HepG2 (cell line): ENCODE data around the gene CNPY4. TPM values are rescaled to one million over a fixed set of nuclear protein-coding genes. Genes with fewer than 3 reads are reported as not detected.

Experiments used
- CBX5 ChIP-seq: sonication (generic); formaldehyde crosslinking; IDR thresholded peaks from 2 replicates; pipeline ENCODE4 v1.4.0; 2020; ENCODE audit warnings: missing genetic modification reagents, borderline replicate concordance
- CEBPG ChIP-seq: IDR thresholded peaks from 2 replicates; pipeline ENCODE4 v1.6.1; 2016
- DR1 ChIP-seq: sonication (generic); formaldehyde crosslinking; IDR thresholded peaks from 2 replicates; pipeline ENCODE4 v1.8.0; 2021; ENCODE audit warnings: mild to moderate bottlenecking, missing genetic modification reagents, inconsistent platforms
- EHMT2 ChIP-seq: fragments of 200-600 bp; sonication (generic); IDR thresholded peaks from 2 replicates; pipeline ENCODE4 v1.7.0; 2017; ENCODE audit warnings: antibody characterized with exemption, low read depth, low read length, borderline replicate concordance
- ETS1 ChIP-seq: sonication (generic); formaldehyde crosslinking; IDR thresholded peaks from 2 replicates; pipeline ENCODE4 v1.4.0; 2020; ENCODE audit warnings: missing genetic modification reagents
- FOXM1 ChIP-seq: sonication (generic); formaldehyde crosslinking; IDR thresholded peaks from 2 replicates; pipeline ENCODE4 v1.5.0; 2020; ENCODE audit warnings: missing genetic modification reagents
- HNRNPK ChIP-seq: fragments of 200-400 bp; formaldehyde crosslinking; IDR thresholded peaks from 2 replicates; pipeline ENCODE4 v1.6.1; 2018; ENCODE audit warnings: low read length, low read depth, moderate library complexity, mild to moderate bottlenecking; ENCODE audit not compliant: poor library complexity, severe bottlenecking
- KDM3A ChIP-seq: IDR thresholded peaks from 2 replicates; pipeline ENCODE4 v1.6.1; 2018; ENCODE audit warnings: low read depth, missing compliant biosample characterization
- MLLT10 ChIP-seq: sonication (generic); formaldehyde crosslinking; IDR thresholded peaks from 2 replicates; pipeline ENCODE4 v1.4.0; 2020; ENCODE audit warnings: missing genetic modification reagents
- NR2F6 ChIP-seq, 2 experiments: IDR thresholded peaks; 2 replicates each; pipeline ENCODE4 v1.6.1; 2016; ENCODE audit warnings: antibody characterized with exemption in 1 of 2, mild to moderate bottlenecking in 1 of 2
- RAD21 ChIP-seq: fragments of 450-650 bp; formaldehyde crosslinking; IDR thresholded peaks from 2 replicates; pipeline ENCODE4 v1.5.0; 2020; ENCODE audit warnings: mild to moderate bottlenecking
- RAD51 ChIP-seq: fragments of 450-650 bp; IDR thresholded peaks from 2 replicates; pipeline ENCODE4 v1.6.1; 2016; ENCODE audit warnings: borderline replicate concordance
- SNAI1 ChIP-seq: sonication (generic); formaldehyde crosslinking; IDR thresholded peaks from 2 replicates; pipeline ENCODE4 v1.5.0; 2020; ENCODE audit warnings: mild to moderate bottlenecking, missing genetic modification reagents, borderline replicate concordance
- SP4 ChIP-seq: sonication (generic); formaldehyde crosslinking; IDR thresholded peaks from 2 replicates; pipeline ENCODE4 v1.8.1; 2023; ENCODE audit warnings: mild to moderate bottlenecking, missing genetic modification reagents
- TBL1XR1 ChIP-seq: fragments of 150-350 bp; IDR thresholded peaks from 2 replicates; pipeline ENCODE4 v1.6.1; 2014; ENCODE audit warnings: borderline replicate concordance, low read length; ENCODE audit not compliant: partially characterized antibody
- THYN1 ChIP-seq: sonication (generic); formaldehyde crosslinking; IDR thresholded peaks from 2 replicates; pipeline ENCODE4 v1.8.1; 2023; ENCODE audit warnings: low read depth, mild to moderate bottlenecking, moderate library complexity, missing genetic modification reagents, borderline replicate concordance
- XBP1 ChIP-seq: sonication (generic); formaldehyde crosslinking; IDR thresholded peaks from 2 replicates; pipeline ENCODE4 v1.5.0; 2020; ENCODE audit warnings: missing genetic modification reagents
- ZNF326 ChIP-seq: sonication (generic); formaldehyde crosslinking; IDR thresholded peaks from 2 replicates; pipeline ENCODE4 v1.4.0; 2020; ENCODE audit warnings: missing genetic modification reagents, borderline replicate concordance
- ZNF34 ChIP-seq: sonication (generic); formaldehyde crosslinking; IDR thresholded peaks from 2 replicates; pipeline ENCODE4 v1.4.0; 2020; ENCODE audit warnings: mild to moderate bottlenecking, missing genetic modification reagents, borderline replicate concordance
- ZNF513 ChIP-seq: sonication (generic); formaldehyde crosslinking; conservative IDR thresholded peaks from 2 replicates; pipeline ENCODE4 v1.5.0; 2020; ENCODE audit warnings: missing genetic modification reagents
- ZNF572 ChIP-seq: sonication (generic); formaldehyde crosslinking; IDR thresholded peaks from 2 replicates; pipeline ENCODE4 v1.5.1; 2020; ENCODE audit warnings: mild to moderate bottlenecking, missing genetic modification reagents
- polyA plus RNA-seq, 8 experiments: library from polyadenylated mRNA; depleted of rRNA in 3 of 8; stranded (reverse) in 7 of 8; unstranded in 1 of 8; fragments of >200 nt; fragmentation: Illumina TruSeq in 4 of 8; extraction: Trizol in 4 of 8; gene quantifications; 2 replicates each; pipeline versions ENCODE4 v1.2.1 to v1.2.3, GENCODE V29; 2011 to 2016; ENCODE audit warnings: low read depth in 4 of 8, missing spikeins in 1 of 8, mixed read lengths in 1 of 8; ENCODE audit not compliant: insufficient read depth in 1 of 8
- total RNA-seq, 5 experiments: library from RNA; depleted of rRNA; stranded (reverse); fragments of >200 nt; fragmentation: Illumina TruSeq; extraction: Trizol; gene quantifications; 2 replicates each; pipeline ENCODE4 v1.2.3, GENCODE V29; 2016; ENCODE audit warnings: low read depth in 1 of 5
- TF ChIP-seq, protein P1 (sequence below): IDR thresholded peaks from 2 replicates; pipeline ENCODE4 v1.6.1; 2016; ENCODE audit warnings: missing biosample characterization, missing genetic modification reagents, low read depth
- TF ChIP-seq, protein P2 (sequence below): sonication (generic); formaldehyde crosslinking; IDR thresholded peaks from 2 replicates; pipeline ENCODE4 v1.4.0; 2020; ENCODE audit warnings: missing genetic modification reagents
- TF ChIP-seq, protein P3 (sequence below): sonication (generic); formaldehyde crosslinking; IDR thresholded peaks from 2 replicates; pipeline ENCODE4 v1.4.0; 2020; ENCODE audit warnings: missing genetic modification reagents

Gene CNPY4
- total and polyA plus RNA-seq, 2 of the 13 experiments (the other 11 are each of a cell fraction or from before 2014, with no cell fraction given), result 6.2 to 12.7 TPM

- TF ChIP-seq, protein P1, sequence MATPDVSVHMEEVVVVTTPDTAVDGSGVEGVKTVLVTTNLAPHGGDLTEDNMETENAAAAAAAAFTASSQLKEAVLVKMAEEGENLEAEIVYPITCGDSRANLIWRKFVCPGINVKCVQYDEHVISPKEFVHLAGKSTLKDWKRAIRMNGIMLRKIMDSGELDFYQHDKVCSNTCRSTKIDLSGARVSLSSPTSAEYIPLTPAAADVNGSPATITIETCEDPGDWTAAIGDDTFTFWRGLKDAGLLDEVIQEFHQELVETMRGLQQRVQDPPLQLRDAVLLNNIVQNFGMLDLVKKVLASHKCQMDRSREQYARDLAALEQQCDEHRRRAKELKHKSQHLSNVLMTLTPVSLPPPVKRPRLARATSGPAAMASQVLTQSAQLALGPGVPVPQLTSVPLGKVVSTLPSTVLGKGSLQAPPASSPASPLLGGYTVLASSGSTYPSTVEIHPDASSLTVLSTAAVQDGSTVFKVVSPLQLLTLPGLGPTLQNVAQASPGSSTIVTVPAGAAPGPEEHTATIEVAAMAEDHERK (CRISPR knock-in tag), result no peak
- 0 out of 2 replicates have a peak, but pooled peaks have one; percentile 25 for TF ChIP-seq SP4 (CRISPR knock-in tag)
- TF ChIP-seq CEBPG (CRISPR knock-in tag), result no peak
- TF ChIP-seq ZNF34, result no peak
- no peak for TF ChIP-seq THYN1 (CRISPR knock-in tag)
- no peak for TF ChIP-seq XBP1 (CRISPR knock-in tag)
- TF ChIP-seq CBX5 (CRISPR knock-in tag), result no peak
- no peak for TF ChIP-seq KDM3A (CRISPR knock-in tag)
- no peak for TF ChIP-seq DR1 (CRISPR knock-in tag)
- no peak for TF ChIP-seq SNAI1
- TF ChIP-seq, protein P2, sequence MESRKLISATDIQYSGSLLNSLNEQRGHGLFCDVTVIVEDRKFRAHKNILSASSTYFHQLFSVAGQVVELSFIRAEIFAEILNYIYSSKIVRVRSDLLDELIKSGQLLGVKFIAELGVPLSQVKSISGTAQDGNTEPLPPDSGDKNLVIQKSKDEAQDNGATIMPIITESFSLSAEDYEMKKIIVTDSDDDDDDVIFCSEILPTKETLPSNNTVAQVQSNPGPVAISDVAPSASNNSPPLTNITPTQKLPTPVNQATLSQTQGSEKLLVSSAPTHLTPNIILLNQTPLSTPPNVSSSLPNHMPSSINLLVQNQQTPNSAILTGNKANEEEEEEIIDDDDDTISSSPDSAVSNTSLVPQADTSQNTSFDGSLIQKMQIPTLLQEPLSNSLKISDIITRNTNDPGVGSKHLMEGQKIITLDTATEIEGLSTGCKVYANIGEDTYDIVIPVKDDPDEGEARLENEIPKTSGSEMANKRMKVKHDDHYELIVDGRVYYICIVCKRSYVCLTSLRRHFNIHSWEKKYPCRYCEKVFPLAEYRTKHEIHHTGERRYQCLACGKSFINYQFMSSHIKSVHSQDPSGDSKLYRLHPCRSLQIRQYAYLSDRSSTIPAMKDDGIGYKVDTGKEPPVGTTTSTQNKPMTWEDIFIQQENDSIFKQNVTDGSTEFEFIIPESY (CRISPR knock-in tag), result no peak
- TF ChIP-seq NR2F6 (IDR thresholded peaks at IDR 0.05), result no peak
- TF ChIP-seq NR2F6 (CRISPR knock-in tag; IDR thresholded peaks at IDR 0.05), result no peak
- TF ChIP-seq ZNF326, result no peak
- TF ChIP-seq MLLT10 (CRISPR knock-in tag), result no peak
- no peak for TF ChIP-seq EHMT2
- 0 out of 2 replicates have a peak, but pooled peaks have one; percentile 20 for TF ChIP-seq ZNF572
- TF ChIP-seq RAD51, result no peak
- TF ChIP-seq, protein P3, sequence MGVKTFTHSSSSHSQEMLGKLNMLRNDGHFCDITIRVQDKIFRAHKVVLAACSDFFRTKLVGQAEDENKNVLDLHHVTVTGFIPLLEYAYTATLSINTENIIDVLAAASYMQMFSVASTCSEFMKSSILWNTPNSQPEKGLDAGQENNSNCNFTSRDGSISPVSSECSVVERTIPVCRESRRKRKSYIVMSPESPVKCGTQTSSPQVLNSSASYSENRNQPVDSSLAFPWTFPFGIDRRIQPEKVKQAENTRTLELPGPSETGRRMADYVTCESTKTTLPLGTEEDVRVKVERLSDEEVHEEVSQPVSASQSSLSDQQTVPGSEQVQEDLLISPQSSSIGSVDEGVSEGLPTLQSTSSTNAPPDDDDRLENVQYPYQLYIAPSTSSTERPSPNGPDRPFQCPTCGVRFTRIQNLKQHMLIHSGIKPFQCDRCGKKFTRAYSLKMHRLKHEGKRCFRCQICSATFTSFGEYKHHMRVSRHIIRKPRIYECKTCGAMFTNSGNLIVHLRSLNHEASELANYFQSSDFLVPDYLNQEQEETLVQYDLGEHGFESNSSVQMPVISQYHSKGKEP (CRISPR knock-in tag), result no peak
- TF ChIP-seq TBL1XR1, result no peak
- TF ChIP-seq HNRNPK, result peak; percentile 8
- TF ChIP-seq FOXM1 (CRISPR knock-in tag), result no peak
- TF ChIP-seq RAD21, result no peak
- TF ChIP-seq ETS1 (CRISPR knock-in tag), result no peak
- no peak for TF ChIP-seq ZNF513 (CRISPR knock-in tag)
Measured at GRCh38 chr7:100171087-100171681, 51.8 kb downstream of the CNPY4 start (continued).
